ENCODE results near the gene IRX2.

Gene IRX2

GRCh38 chr5:2711446-2712425 is 39.7 kb downstream of the IRX2 start:
- no peak for DNase-seq

GRCh38 chr5:2710910-2711309 is 40.6 kb downstream of the IRX2 start:
- no peak for DNase-seq

- DNase-seq, result no peak
These were observed 41.3 kb downstream of the IRX2 start for GRCh38 chr5:2709976-2710689.

- DNase-seq, result no peak
These were observed 42.7 kb downstream of the IRX2 start for GRCh38 chr5:2708751-2709150.

GRCh38 chr5:2708132-2708531 is 43.3 kb downstream of the IRX2 start:
- no peak for DNase-seq

- no peak for DNase-seq
These were observed 45.6 kb downstream of the IRX2 start for GRCh38 chr5:2705861-2706260.

GRCh38 chr5:2704806-2705645 is 46.5 kb downstream of the IRX2 start:
- DNase-seq, result no peak

- DNase-seq, result no peak
These were observed 47.4 kb downstream of the IRX2 start for GRCh38 chr5:2704111-2704510.

- DNase-seq, result no peak
These were observed 47.9 kb downstream of the IRX2 start for GRCh38 chr5:2703615-2704014.

- DNase-seq, result no peak
These were observed 48.4 kb downstream of the IRX2 start for GRCh38 chr5:2703041-2703440.

- no peak for DNase-seq
These were observed 49.2 kb downstream of the IRX2 start for GRCh38 chr5:2702096-2702879.

- DNase-seq, result no peak
These were observed 49.9 kb downstream of the IRX2 start for GRCh38 chr5:2701592-2701991.

GRCh38 chr5:2700876-2701275 is 50.6 kb downstream of the IRX2 start:
- DNase-seq, result no peak

- DNase-seq, result no peak
These were observed 51.8 kb downstream of the IRX2 start for GRCh38 chr5:2699686-2700085.

GRCh38 chr5:2699231-2699630 is 52.2 kb downstream of the IRX2 start:
- DNase-seq, result no peak

- no peak for DNase-seq
These were observed 52.9 kb downstream of the IRX2 start for GRCh38 chr5:2698581-2698980.

- no peak for DNase-seq
These were observed 53.9 kb downstream of the IRX2 start for GRCh38 chr5:2697446-2698200.

- no peak for DNase-seq
These were observed 54.4 kb downstream of the IRX2 start for GRCh38 chr5:2697041-2697440.
